GM18909 (cell line): Measurements from ENCODE around the gene STYXL2.

Source experiments
- ATAC-seq: cut with Tn5 transposase; IDR thresholded peaks from one replicate; pipeline ENCODE4 v1.9.1; 2021; ENCODE audit warnings: mild to moderate bottlenecking; ENCODE audit not compliant: unreplicated experiment, poor library complexity

STYXL2 gene

GRCh38 chr1:167128261-167129227 is 34.7 kb downstream of the STYXL2 start:
- ATAC-seq, result no peak

- ATAC-seq, result no peak
Measured at GRCh38 chr1:167130829-167131510, 37.1 kb downstream of the STYXL2 start.

- ATAC-seq, result no peak
Measured at GRCh38 chr1:167132301-167133010, 38.6 kb downstream of the STYXL2 start.

GRCh38 chr1:167135281-167135840 is 41.5 kb downstream of the STYXL2 start:
- ATAC-seq, result no peak

- no peak for ATAC-seq
Measured at GRCh38 chr1:167136191-167136614, 42.3 kb downstream of the STYXL2 start.

GRCh38 chr1:167136806-167137205 is 42.9 kb downstream of the STYXL2 start:
- no peak for ATAC-seq

GRCh38 chr1:167137332-167137781 is 43.5 kb downstream of the STYXL2 start:
- ATAC-seq, result no peak

GRCh38 chr1:167137793-167138510 is 44.1 kb downstream of the STYXL2 start:
- no peak for ATAC-seq

GRCh38 chr1:167138703-167139102 is 44.8 kb downstream of the STYXL2 start:
- no peak for ATAC-seq

- ATAC-seq, result no peak
Measured at GRCh38 chr1:167141963-167142362, 48.1 kb downstream of the STYXL2 start.
